Fibroblast of lung (primary cell): ENCODE measurements around the gene KRTAP9-3. TPM values are rescaled to one million over a fixed set of nuclear protein-coding genes. Genes with fewer than 3 reads are reported as not detected.

Experiments used
- DNase-seq, 2 donors: peaks; one replicate each; pipeline versions ENCODE4 v3.0.0 to v3.0.0-alpha.2; 2010; ENCODE audit warnings: low read depth in 2 of 2
- H2AFZ ChIP-seq: 2 replicates; pipeline ENCODE4 v1.5.1; 2012; ENCODE audit warnings: low read length, control low read depth, inconsistent platforms
- H3K27ac ChIP-seq: 2 replicates; pipeline ENCODE4 v1.5.1; 2011; ENCODE audit warnings: low read length, control low read depth; ENCODE audit not compliant: insufficient read depth
- H3K27me3 ChIP-seq: 2 replicates; pipeline ENCODE4 v1.5.1; 2011; ENCODE audit warnings: mild to moderate bottlenecking, low read length; ENCODE audit not compliant: control insufficient read depth, insufficient read depth
- H3K36me3 ChIP-seq: 2 replicates; pipeline ENCODE4 v1.5.1; 2011; ENCODE audit warnings: low read length; ENCODE audit not compliant: control insufficient read depth, insufficient read depth
- H3K4me1 ChIP-seq: 2 replicates; pipeline ENCODE4 v1.5.1; 2011; ENCODE audit warnings: low read length; ENCODE audit not compliant: control insufficient read depth, insufficient read depth; ENCODE audit errors: extremely low read depth
- H3K4me2 ChIP-seq: 2 replicates; pipeline ENCODE4 v1.5.1; 2011; ENCODE audit warnings: low read length, control low read depth; ENCODE audit not compliant: insufficient read depth; ENCODE audit errors: extremely low read depth
- H3K4me3 ChIP-seq, 4 experiments: fragments of 200-600 bp in 1 of 4; sonication (generic) in 1 of 4; replicated peaks in 1 of 4; 2 replicates each; pipeline ENCODE4 v1.5.1; 2011 to 2016; ENCODE audit warnings: low read length in 4 of 4, low read depth in 3 of 4, mild to moderate bottlenecking in 3 of 4, control low read depth in 2 of 4, inconsistent platforms in 1 of 4, mixed read lengths in 1 of 4; ENCODE audit not compliant: insufficient read depth in 1 of 4; ENCODE audit errors: control extremely low read depth in 1 of 4
- H3K79me2 ChIP-seq: 2 replicates; pipeline ENCODE4 v1.5.1; 2012; ENCODE audit warnings: mild to moderate bottlenecking, low read length, inconsistent platforms; ENCODE audit not compliant: control insufficient read depth, insufficient read depth
- H3K9ac ChIP-seq: 2 replicates; pipeline ENCODE4 v1.5.1; 2011; ENCODE audit warnings: mild to moderate bottlenecking, low read length, control low read depth; ENCODE audit not compliant: insufficient read depth
- H3K9me3 ChIP-seq: 2 replicates; pipeline ENCODE4 v1.5.1; 2012; ENCODE audit warnings: low read depth, low read length; ENCODE audit not compliant: control insufficient read depth, insufficient read depth
- H4K20me1 ChIP-seq: 2 replicates; pipeline ENCODE4 v1.5.1; 2011; ENCODE audit warnings: low read length; ENCODE audit not compliant: control insufficient read depth, insufficient read depth; ENCODE audit errors: extremely low read depth
- CTCF ChIP-seq, 2 donors: IDR thresholded peaks in 1 of 2; conservative IDR thresholded peaks in 1 of 2; 1 replicate in 1 of 2; 2 replicates in 1 of 2; pipeline ENCODE4 v1.5.1; 2011 to 2012; ENCODE audit warnings: low read length in 2 of 2, control low read depth in 1 of 2, inconsistent platforms in 1 of 2, low read depth in 1 of 2, mild to moderate bottlenecking in 1 of 2
- EZH2 ChIP-seq: IDR thresholded peaks from 2 replicates; pipeline ENCODE4 v1.5.1; 2012; ENCODE audit warnings: low read length, control low read depth, mild to moderate bottlenecking; ENCODE audit errors: missing control alignments
- polyA plus RNA-seq, 2 donors: library from polyadenylated mRNA; depleted of rRNA in 1 of 2; stranded (reverse) in 1 of 2; unstranded in 1 of 2; fragments of >200 nt; gene quantifications; 2 replicates each; pipeline ENCODE4 v1.2.1, GENCODE V29; 2011 to 2012; ENCODE audit warnings: missing spikeins in 1 of 2
- total RNA-seq: library from RNA; depleted of rRNA; stranded (reverse); fragments of >200 nt; gene quantifications from 2 replicates; pipeline ENCODE4 v1.2.1, GENCODE V29; 2014

KRTAP9-3 gene
- total and polyA plus RNA-seq, 2 donors (not counting 1 experiment from before 2014, with no cell fraction given), result not detected

- H3K27me3 ChIP-seq, result no peaks in the 10 kb centered on the region
- H3K4me1 ChIP-seq, result no peaks in the 10 kb centered on the region
- H3K4me3 ChIP-seq, result no peak overlapping the region
- H3K9ac ChIP-seq, result no peak overlapping the region
- H3K36me3 ChIP-seq, result no peaks in the 10 kb centered on the region
- no peaks in the 10 kb centered on the region for H3K9me3 ChIP-seq
- no peak for DNase-seq
- no peak overlapping the region for H3K4me2 ChIP-seq
- H4K20me1 ChIP-seq, result no peaks in the 10 kb centered on the region
- TF ChIP-seq CTCF (conservative IDR thresholded peaks at IDR 0.05 in 1 of 2, IDR thresholded peaks at IDR 0.05 in 1 of 2; ENCODE audit: low read depth in 1 of 2, low read length in 2 of 2) (no peak), EZH2 (no peak)
- H2AFZ ChIP-seq, result no peak overlapping the region
- H3K27ac ChIP-seq, result no peak overlapping the region
- H3K79me2 ChIP-seq, result no peaks in the 10 kb centered on the region
These were observed 36.2 kb upstream of the KRTAP9-3 start for GRCh38 chr17:41196068-41196467.

- H4K20me1 ChIP-seq, result no peaks in the 10 kb centered on the region
- DNase-seq, result no peak
- H3K27me3 ChIP-seq, result no peaks in the 10 kb centered on the region
- H3K9me3 ChIP-seq, result no peaks in the 10 kb centered on the region
- no peak overlapping the region for H3K27ac ChIP-seq
- H3K4me3 ChIP-seq, result no peak overlapping the region
- no peak overlapping the region for H3K4me2 ChIP-seq
- no peaks in the 10 kb centered on the region for H3K4me1 ChIP-seq
- H3K79me2 ChIP-seq, result no peaks in the 10 kb centered on the region
- no peak overlapping the region for H3K9ac ChIP-seq
- H2AFZ ChIP-seq, result no peak overlapping the region
- no peak for TF ChIP-seq CTCF (conservative IDR thresholded peaks at IDR 0.05 in 1 of 2, IDR thresholded peaks at IDR 0.05 in 1 of 2; ENCODE audit: low read depth in 1 of 2, low read length in 2 of 2)
- TF ChIP-seq EZH2, result no peak
- H3K36me3 ChIP-seq, result no peaks in the 10 kb centered on the region
These were observed 32.7 kb upstream of the KRTAP9-3 start for GRCh38 chr17:41199421-41200078.

- no peaks in the 10 kb centered on the region for H3K36me3 ChIP-seq
- H3K4me1 ChIP-seq, result no peaks in the 10 kb centered on the region
- no peaks in the 10 kb centered on the region for H3K79me2 ChIP-seq
- no peaks in the 10 kb centered on the region for H4K20me1 ChIP-seq
- H3K4me3 ChIP-seq, result no peak overlapping the region
- no peak overlapping the region for H3K9ac ChIP-seq
- no peaks in the 10 kb centered on the region for H3K9me3 ChIP-seq
- no peak overlapping the region for H2AFZ ChIP-seq
- H3K4me2 ChIP-seq, result no peak overlapping the region
- no peak overlapping the region for H3K27ac ChIP-seq
- H3K27me3 ChIP-seq, result no peaks in the 10 kb centered on the region
- peak in 1 of 2 donors; percentile 40 for DNase-seq
- TF ChIP-seq EZH2 (no peak), CTCF (conservative IDR thresholded peaks at IDR 0.05 in 1 of 2, IDR thresholded peaks at IDR 0.05 in 1 of 2; ENCODE audit: low read depth in 1 of 2, low read length in 2 of 2) (no peak)
These were observed 20.3 kb upstream of the KRTAP9-3 start for GRCh38 chr17:41211845-41212466.
